K562 (cell line): Measurements from ENCODE around the gene ACOX1. TPM values are rescaled to one million over a fixed set of nuclear protein-coding genes. Genes with fewer than 3 reads are reported as not detected.

Source experiments
- ELF1 ChIP-seq: fragments of 200-800 bp; sonication (Bioruptor generic); IDR thresholded peaks from 2 replicates; pipeline ENCODE4 v1.6.1; 2016; ENCODE audit warnings: missing genetic modification characterization, missing compliant biosample characterization
- ETV5 ChIP-seq: sonication (generic); formaldehyde crosslinking; IDR thresholded peaks from 2 replicates; pipeline ENCODE4 v1.4.0; 2020; ENCODE audit warnings: low read depth, mild to moderate bottlenecking, missing genetic modification reagents
- GTF2F1 ChIP-seq: IDR thresholded peaks from 2 replicates; pipeline ENCODE4 v1.6.1; 2011; ENCODE audit warnings: low read depth, low read length, improper control_type of control experiment
- KDM4B ChIP-seq, 2 experiments: fragments of 450-650 bp in 1 of 2; sonication (generic) in 1 of 2; IDR thresholded peaks; 2 replicates each; pipeline ENCODE4 v1.6.1; 2016 to 2017; ENCODE audit warnings: borderline replicate concordance in 2 of 2, antibody characterized with exemption in 1 of 2, low read depth in 1 of 2, mild to moderate bottlenecking in 1 of 2
- MTA1 ChIP-seq: fragments of 450-650 bp; IDR thresholded peaks from 2 replicates; pipeline ENCODE4 v1.6.1; 2017; ENCODE audit warnings: borderline replicate concordance
- NCOA6 ChIP-seq: fragments of 450-650 bp; IDR thresholded peaks from 2 replicates; pipeline ENCODE4 v1.6.1; 2017; ENCODE audit warnings: mild to moderate bottlenecking
- NFIC ChIP-seq: fragments of 450-650 bp; IDR thresholded peaks from 2 replicates; pipeline ENCODE4 v1.6.1; 2017; ENCODE audit warnings: mild to moderate bottlenecking, inconsistent platforms
- POLR3G ChIP-seq: IDR thresholded peaks from 2 replicates; pipeline ENCODE4 v1.6.1; 2011; ENCODE audit not compliant: insufficient read length, insufficient replicate concordance; ENCODE audit errors: extremely low read depth
- RBBP5 ChIP-seq: fragments of 200-600 bp; sonication (generic); IDR thresholded peaks from 2 replicates; pipeline ENCODE4 v1.6.1; 2012; ENCODE audit warnings: borderline replicate concordance, mild to moderate bottlenecking, low read length, control low read depth, inconsistent platforms; ENCODE audit not compliant: insufficient read depth, poor library complexity, severe bottlenecking
- RBFOX2 ChIP-seq: fragments of 200-400 bp; formaldehyde crosslinking; IDR thresholded peaks from 2 replicates; pipeline ENCODE4 v1.6.1; 2017; ENCODE audit warnings: low read depth, mild to moderate bottlenecking, low read length, moderate library complexity
- SIN3A ChIP-seq, 2 experiments: fragments of 150-350 bp in 1 of 2; IDR thresholded peaks; 2 replicates each; pipeline ENCODE4 v1.6.1; 2011 to 2016; ENCODE audit warnings: borderline replicate concordance in 2 of 2, low read depth in 2 of 2, low read length in 2 of 2, mild to moderate bottlenecking in 2 of 2, moderate library complexity in 2 of 2; ENCODE audit not compliant: control insufficient read depth in 1 of 2
- TEAD1 ChIP-seq, 2 experiments: fragments of 450-650 bp in 1 of 2; sonication (generic) in 1 of 2; formaldehyde crosslinking; IDR thresholded peaks; 2 replicates each; pipeline versions ENCODE4 v1.4.0 to v1.8.0; 2020 to 2022; ENCODE audit warnings: mild to moderate bottlenecking in 2 of 2, missing genetic modification reagents in 1 of 2
- YY1 ChIP-seq, 3 experiments: IDR thresholded peaks; 2 replicates each; pipeline ENCODE4 v1.6.1; 2011; ENCODE audit warnings: low read length in 2 of 3, mild to moderate bottlenecking in 2 of 3, moderate library complexity in 2 of 3, borderline replicate concordance in 1 of 3, control low read depth in 1 of 3, low read depth in 1 of 3; ENCODE audit not compliant: insufficient read depth in 3 of 3, insufficient replicate concordance in 2 of 3, control insufficient read depth in 1 of 3, insufficient read length in 1 of 3; ENCODE audit errors: extremely low read depth in 1 of 3
- ZNF41 ChIP-seq: fragments of 250-450 bp; sonication (Bioruptor Pico); conservative IDR thresholded peaks from 2 replicates; pipeline ENCODE4 v1.4.0; 2020; ENCODE audit warnings: mild to moderate bottlenecking
- polyA plus RNA-seq, 8 experiments: library from polyadenylated mRNA; depleted of rRNA in 4 of 8; stranded (reverse) in 5 of 8; unstranded in 3 of 8; fragments of >200 nt; fragmentation: Nextera tagmentation in 2 of 8; fragmentation: Illumina TruSeq in 1 of 8; extraction: Ambion mirVana in 2 of 8; extraction: Trizol in 1 of 8; gene quantifications; 2 replicates each; pipeline versions ENCODE4 v1.2.1 to v1.2.3, GENCODE V29; 2011 to 2014; ENCODE audit warnings: inconsistent platforms in 1 of 8, missing spikeins in 1 of 8
- total RNA-seq, 7 experiments: library from RNA; depleted of rRNA in 6 of 7; stranded (reverse); fragments of >200 nt in 6 of 7; fragmentation: Illumina TruSeq in 2 of 7; extraction: Trizol in 2 of 7; gene quantifications; 2 replicates each; pipeline versions ENCODE4 v1.2.1 to v1.2.3, GENCODE V29; 2011 to 2021; ENCODE audit warnings: low replicate concordance in 1 of 7
- TF ChIP-seq, protein P1 (sequence below): fragments of 450-650 bp; IDR thresholded peaks from 2 replicates; pipeline ENCODE4 v1.7.1; 2018; ENCODE audit warnings: mild to moderate bottlenecking, low read depth; ENCODE audit not compliant: partially characterized antibody
- TF ChIP-seq, protein P2 (sequence below): sonication (generic); formaldehyde crosslinking; IDR thresholded peaks from 2 replicates; pipeline ENCODE4 v1.8.0; 2022; ENCODE audit warnings: mild to moderate bottlenecking, missing genetic modification reagents
- TF ChIP-seq, protein P3 (sequence below): IDR thresholded peaks from 2 replicates; pipeline ENCODE4 v1.6.1; 2014; ENCODE audit warnings: antibody characterized with exemption
- TF ChIP-seq, protein P4 (sequence below), 2 experiments: fragments of 450-650 bp; conservative IDR thresholded peaks; 2 replicates each; pipeline ENCODE4 v1.6.1; 2017; ENCODE audit warnings: mild to moderate bottlenecking in 2 of 2, moderate library complexity in 2 of 2

Gene ACOX1
- total and polyA plus RNA-seq, 9 of the 15 experiments (the other 6 are each of a cell fraction or from before 2014, with no cell fraction given), result 7.8 to 24.1 (median 14.5) TPM

DNA sequence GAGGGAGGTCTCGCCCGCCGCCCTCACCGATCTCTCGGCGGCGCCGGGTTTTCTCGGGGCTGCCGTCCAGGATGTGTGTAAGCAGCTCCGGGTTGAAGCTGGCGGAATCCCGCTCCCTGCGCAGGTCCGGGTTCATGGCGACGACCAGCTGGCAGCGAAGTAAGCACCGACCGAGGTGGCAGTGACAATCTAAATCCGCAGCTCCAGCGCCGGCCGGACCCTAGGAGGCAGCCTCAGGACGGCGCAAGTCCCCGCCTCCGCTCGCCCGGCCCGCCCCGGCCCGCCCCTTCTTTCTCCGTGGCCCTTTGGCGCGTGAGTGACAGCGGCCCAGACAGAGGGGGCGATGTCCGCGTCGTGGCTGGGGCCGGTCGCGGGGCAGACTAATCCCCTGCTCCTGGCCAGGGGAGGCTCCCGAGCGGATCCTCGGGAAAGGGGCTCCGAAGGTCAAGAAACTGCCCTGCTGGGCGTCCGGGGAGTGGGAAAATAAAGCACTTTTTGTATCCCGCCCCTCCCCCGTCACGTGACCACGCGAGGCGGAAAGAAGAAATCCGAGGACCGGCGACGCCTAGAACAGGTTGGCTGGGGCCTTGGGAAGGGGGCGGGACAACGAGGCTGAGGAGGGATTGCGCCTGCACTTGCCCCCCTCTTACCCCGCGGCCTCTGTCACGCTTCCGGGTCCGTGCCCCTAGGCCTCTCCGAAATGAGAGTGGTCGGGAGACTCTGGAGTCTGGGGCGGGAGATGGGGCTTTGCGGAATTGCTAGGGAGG, at the start of gene ACOX1, which contains the start of gene TEN1 (continued):
- TF ChIP-seq, protein P1, sequence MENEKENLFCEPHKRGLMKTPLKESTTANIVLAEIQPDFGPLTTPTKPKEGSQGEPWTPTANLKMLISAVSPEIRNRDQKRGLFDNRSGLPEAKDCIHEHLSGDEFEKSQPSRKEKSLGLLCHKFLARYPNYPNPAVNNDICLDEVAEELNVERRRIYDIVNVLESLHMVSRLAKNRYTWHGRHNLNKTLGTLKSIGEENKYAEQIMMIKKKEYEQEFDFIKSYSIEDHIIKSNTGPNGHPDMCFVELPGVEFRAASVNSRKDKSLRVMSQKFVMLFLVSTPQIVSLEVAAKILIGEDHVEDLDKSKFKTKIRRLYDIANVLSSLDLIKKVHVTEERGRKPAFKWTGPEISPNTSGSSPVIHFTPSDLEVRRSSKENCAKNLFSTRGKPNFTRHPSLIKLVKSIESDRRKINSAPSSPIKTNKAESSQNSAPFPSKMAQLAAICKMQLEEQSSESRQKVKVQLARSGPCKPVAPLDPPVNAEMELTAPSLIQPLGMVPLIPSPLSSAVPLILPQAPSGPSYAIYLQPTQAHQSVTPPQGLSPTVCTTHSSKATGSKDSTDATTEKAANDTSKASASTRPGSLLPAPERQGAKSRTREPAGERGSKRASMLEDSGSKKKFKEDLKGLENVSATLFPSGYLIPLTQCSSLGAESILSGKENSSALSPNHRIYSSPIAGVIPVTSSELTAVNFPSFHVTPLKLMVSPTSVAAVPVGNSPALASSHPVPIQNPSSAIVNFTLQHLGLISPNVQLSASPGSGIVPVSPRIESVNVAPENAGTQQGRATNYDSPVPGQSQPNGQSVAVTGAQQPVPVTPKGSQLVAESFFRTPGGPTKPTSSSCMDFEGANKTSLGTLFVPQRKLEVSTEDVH, result peak; percentile 16
- peak; percentile 93 for TF ChIP-seq RBFOX2
- peak; percentile 72 for TF ChIP-seq RBBP5
- TF ChIP-seq YY1 (IDR thresholded peaks at IDR 0.05; ENCODE audit: borderline replicate concordance in 1 of 3, control insufficient read depth in 1 of 3, extremely low read depth in 1 of 3, insufficient read depth in 3 of 3, insufficient read length in 1 of 3, insufficient replicate concordance in 2 of 3, low read depth in 1 of 3, low read length in 2 of 3), result peak in 2 of 3 experiments; percentile 59 to 76
- TF ChIP-seq, protein P2, sequence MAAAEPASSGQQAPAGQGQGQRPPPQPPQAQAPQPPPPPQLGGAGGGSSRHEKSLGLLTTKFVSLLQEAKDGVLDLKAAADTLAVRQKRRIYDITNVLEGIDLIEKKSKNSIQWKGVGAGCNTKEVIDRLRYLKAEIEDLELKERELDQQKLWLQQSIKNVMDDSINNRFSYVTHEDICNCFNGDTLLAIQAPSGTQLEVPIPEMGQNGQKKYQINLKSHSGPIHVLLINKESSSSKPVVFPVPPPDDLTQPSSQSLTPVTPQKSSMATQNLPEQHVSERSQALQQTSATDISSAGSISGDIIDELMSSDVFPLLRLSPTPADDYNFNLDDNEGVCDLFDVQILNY (CRISPR knock-in tag), result no peak
- TF ChIP-seq GTF2F1, result peak; percentile 79; the same call in 1 of the 2 replicates
- TF ChIP-seq SIN3A (IDR thresholded peaks at IDR 0.05; ENCODE audit: borderline replicate concordance in 2 of 2, control insufficient read depth in 1 of 2, low read depth in 2 of 2, low read length in 2 of 2), result peak in 1 of 2 experiments; percentile 75; a peak in 1 of 4 replicates
- TF ChIP-seq, protein P3, sequence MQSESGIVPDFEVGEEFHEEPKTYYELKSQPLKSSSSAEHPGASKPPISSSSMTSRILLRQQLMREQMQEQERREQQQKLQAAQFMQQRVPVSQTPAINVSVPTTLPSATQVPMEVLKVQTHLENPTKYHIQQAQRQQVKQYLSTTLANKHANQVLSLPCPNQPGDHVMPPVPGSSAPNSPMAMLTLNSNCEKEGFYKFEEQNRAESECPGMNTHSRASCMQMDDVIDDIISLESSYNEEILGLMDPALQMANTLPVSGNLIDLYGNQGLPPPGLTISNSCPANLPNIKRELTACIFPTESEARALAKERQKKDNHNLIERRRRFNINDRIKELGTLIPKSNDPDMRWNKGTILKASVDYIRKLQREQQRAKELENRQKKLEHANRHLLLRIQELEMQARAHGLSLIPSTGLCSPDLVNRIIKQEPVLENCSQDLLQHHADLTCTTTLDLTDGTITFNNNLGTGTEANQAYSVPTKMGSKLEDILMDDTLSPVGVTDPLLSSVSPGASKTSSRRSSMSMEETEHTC, result 0 out of 2 replicates have a peak, but pooled peaks have one; percentile 9
- TF ChIP-seq POLR3G, result no peak
- TF ChIP-seq TEAD1 (CRISPR knock-in tag; IDR thresholded peaks at IDR 0.05), result peak; percentile 35 to 64; a peak in 2 of 4 replicates
- no peak for TF ChIP-seq NCOA6
- TF ChIP-seq KDM4B (IDR thresholded peaks at IDR 0.05; ENCODE audit: borderline replicate concordance in 2 of 2, low read depth in 1 of 2), result 0 out of 4 replicates have a peak, but pooled peaks of 1 of the 2 experiments have one; percentile 54
- TF ChIP-seq ELF1 (tag), result peak; percentile 96
- peak; percentile 56; the same call in 1 of the 2 replicates for TF ChIP-seq ZNF41 (CRISPR knock-in tag)
- TF ChIP-seq ETV5, result 0 out of 2 replicates have a peak, but pooled peaks have one; percentile 15
- TF ChIP-seq, protein P4, sequence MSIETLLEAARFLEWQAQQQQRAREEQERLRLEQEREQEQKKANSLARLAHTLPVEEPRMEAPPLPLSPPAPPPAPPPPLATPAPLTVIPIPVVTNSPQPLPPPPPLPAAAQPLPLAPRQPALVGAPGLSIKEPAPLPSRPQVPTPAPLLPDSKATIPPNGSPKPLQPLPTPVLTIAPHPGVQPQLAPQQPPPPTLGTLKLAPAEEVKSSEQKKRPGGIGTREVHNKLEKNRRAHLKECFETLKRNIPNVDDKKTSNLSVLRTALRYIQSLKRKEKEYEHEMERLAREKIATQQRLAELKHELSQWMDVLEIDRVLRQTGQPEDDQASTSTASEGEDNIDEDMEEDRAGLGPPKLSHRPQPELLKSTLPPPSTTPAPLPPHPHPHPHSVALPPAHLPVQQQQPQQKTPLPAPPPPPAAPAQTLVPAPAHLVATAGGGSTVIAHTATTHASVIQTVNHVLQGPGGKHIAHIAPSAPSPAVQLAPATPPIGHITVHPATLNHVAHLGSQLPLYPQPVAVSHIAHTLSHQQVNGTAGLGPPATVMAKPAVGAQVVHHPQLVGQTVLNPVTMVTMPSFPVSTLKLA (conservative IDR thresholded peaks at IDR 0.05), result peak; percentile 85 to 87
- peak; percentile 91 for TF ChIP-seq NFIC
- 0 out of 2 replicates have a peak, but pooled peaks have one; percentile 12 for TF ChIP-seq MTA1
